ENCODE data around the gene FBXW7.

Gene FBXW7

DNA sequence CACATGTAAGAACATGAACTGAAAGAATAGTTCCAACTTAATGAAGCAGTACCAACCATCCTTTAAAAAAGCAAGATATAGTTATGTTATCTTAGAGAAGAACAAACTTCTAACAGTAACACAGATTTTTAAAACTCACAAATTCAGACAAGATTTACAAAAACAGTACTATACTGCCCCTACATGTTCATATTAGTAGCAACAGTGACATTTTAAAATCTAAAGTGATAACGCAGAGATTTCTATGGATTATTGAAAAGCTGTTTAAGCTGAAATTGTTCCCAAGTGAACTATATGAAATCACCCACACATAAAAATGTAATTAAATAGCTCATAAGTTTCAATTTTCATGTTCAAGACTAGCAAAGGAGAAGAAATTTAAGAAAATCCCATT lies 166.0 kb downstream of the FBXW7 start:
- DNase-seq (ENCODE audit: low spot score): no peak

DNA sequence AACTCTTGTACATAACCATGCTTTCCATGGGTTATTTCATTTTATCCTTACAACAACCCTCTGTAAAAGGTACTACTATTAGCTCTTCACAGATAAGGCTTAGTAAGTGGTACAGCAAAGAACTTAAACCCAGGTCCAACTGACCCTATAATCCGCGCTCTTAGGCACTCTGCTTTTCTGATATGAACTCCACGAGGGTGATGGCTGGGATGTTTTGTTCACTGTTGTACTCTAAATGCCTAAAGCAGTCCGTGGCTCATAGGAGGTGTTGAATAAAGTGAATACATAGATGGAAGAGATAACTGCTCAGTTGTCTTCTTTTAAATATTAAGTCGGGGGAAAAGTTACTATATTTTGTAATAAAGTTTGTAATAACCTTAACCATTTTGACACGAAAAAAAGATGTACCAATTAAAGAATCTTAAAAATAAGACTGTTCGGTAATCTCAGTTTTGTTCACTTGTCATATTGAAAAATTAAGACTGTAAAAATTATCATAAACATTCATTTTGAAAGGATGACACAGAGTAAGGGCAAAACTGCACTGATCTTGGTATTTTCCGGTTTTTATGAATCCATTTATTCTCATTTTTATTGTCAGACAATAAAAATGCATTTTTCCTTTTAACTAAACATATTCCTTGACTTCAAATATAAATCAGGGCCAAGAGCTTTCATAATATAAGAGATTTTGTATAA lies 166.5 kb downstream of the FBXW7 start:
- DNase-seq (ENCODE audit: low spot score): no peak

DNA sequence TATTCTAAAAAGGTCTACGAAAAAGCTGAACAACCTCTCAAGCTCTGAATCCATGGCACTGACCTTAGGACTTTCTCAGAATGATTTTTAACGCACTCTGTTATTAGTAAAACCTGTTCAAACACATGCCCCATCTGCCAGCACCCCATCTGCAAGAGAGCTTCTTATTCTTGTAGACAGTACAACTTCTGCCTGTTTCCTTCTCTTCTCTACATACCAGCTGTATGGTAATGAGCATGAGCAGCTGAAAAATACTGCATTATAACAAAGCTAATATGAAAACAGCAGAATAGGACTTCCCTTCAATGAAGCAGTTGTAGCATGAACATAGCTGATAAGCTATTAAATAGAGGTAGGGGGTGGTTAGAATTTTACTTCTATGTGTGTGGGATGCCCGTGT lies 167.9 kb downstream of the FBXW7 start:
- no peak for DNase-seq (ENCODE audit: low spot score)

DNA sequence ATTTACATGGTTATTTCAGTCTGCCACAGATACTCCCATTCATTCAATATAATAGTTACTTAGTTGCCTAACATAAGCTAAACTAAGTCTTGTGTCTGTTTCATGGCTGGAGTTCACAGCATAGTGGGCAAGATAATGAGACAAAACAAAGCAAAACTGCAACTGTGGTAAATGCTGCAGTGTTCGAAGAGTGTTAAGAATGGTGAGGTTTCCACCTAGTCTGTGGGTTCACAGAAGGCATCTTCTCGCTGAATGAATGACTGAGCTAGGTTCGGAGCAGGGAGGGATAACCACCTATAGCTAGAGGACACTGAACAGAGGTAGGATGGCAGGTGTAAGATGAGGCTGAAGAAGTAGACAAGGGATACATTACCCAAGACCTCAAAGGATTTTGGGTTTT lies 171.0 kb downstream of the FBXW7 start:
- DNase-seq (ENCODE audit: low spot score): no peak

DNA sequence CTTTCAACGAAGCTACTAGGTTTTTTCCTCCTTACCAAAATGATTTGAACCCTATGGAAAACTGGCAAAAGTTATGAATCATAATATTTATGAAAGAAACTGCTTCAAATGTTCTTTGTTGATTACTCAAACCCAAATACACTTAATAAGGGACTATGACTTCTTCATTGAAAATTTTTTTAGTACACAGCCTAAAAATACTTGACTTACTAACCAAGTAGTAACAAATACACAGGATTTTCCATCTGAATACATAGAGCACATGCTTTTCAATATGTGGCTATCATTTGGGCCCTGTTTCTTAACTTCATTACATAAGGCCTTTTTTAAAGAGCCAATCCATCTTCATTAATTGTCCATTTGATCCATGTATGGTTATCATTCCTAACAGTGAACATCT lies 171.5 kb downstream of the FBXW7 start:
- no peak for DNase-seq (ENCODE audit: low spot score)

DNA sequence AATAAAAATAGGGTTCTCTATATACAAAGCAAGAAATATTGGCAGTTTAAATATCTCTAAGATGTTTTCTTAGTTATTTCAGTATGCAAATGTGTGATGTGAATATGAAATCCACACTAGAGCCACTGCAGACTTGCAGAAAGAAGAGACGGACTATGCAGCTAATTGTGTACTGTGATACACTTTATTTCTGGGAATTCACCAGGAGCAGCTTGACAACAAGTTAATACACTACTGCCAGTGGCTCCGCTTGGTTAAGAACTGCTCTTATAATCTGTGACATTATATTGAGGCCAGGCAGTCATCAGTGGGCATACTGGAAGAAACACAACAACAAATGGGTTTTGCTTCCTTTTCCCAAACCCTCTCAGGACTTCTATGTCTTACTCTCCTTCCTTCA lies 172.0 kb downstream of the FBXW7 start:
- DNase-seq (ENCODE audit: low spot score): no peak

DNA sequence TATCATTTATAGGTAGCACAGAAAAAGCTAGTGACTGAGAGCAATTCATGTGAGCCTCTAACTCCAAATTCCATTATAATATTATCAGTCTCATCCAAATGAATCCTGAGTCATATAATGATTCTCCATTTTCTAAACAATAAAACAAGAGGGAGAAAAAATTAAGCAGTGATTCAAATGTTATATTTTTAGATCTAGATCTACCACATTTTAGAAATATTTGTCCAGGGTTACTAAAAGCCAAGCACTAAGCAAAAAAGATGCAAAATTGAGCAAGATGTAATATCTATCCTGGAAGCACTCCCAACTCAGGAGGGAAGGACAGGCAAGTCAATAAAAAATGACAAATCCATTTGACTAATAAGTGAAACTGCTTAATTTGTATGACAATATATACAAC lies 172.8 kb downstream of the FBXW7 start:
- DNase-seq (ENCODE audit: low spot score): no peak

DNA sequence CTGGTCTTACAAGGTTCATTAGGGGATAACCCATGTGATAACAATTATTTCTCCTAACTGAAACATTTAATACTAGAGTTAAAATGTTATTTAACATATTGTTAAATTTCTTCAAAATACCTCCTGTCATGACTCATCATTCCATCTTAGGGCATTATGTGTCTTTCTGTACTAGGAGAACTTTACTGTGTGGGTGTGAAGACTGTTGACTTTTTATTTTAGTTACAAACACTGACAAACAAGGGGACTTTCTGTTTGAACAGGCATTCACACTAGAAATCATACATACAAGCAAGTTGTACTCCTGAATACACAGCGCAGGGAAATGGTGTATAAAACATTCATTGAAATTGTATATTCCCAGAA lies 175.9 kb downstream of the FBXW7 start:
- peak; percentile 13 for DNase-seq (ENCODE audit: low spot score)

DNA sequence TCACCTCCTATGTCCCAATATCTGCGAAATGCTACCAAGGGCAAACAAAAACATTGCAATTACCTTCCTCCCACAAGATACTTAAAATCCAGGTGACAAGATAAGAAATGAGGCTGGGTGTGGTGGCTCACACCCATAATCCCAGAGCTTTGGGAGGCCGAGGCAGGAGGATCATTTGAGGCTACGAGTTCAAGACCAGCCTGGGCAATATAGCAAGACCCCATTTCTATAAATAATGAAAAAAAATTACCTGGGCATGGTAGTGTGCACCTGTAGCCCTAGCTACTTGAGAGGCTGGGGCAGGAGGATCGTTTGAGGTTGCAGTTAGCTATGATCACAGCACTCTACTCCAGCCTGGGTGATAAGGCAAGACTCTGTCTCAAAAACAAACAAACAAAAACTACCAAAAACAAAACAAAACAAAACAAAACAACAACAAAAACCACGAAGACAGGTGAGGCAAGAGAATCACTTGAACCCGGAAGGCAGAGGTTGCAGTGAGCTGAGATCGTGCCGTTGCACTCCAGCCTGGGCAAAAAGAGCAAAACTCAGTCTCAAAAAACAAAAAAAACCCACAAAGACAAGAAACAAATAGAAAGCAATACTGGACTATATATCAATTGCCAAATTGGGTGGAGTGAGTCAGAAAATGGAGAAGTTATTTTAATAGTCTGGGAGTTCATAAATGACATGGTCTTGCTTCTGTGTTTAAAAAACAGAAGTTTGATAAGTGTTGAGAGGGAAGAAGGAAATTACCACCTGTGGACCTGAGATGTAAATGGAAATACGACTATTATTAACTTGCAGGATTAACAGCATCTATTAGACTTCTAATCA lies 176.5 kb downstream of the FBXW7 start:
- DNase-seq (ENCODE audit: low spot score): no peak

DNA sequence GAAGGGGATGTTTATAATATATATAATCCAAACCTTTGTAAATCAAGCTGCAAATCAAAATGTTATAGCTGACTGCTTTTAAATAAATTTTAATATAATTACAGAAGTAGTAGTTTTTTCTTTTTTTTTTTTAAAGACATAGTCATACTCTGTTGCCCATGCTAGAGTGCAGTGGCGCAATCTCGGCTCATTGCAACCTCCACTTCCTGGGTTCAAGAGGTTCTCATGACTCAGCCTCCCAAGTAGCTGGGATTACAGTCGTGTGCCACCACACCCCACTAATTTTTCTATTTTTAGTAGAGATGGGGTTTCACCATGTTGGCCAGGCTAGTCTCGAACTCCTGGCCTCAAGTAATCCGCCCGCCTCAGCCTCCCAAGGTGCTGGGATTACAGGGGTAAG lies 178.7 kb downstream of the FBXW7 start:
- DNase-seq (ENCODE audit: low spot score): no peak

DNA sequence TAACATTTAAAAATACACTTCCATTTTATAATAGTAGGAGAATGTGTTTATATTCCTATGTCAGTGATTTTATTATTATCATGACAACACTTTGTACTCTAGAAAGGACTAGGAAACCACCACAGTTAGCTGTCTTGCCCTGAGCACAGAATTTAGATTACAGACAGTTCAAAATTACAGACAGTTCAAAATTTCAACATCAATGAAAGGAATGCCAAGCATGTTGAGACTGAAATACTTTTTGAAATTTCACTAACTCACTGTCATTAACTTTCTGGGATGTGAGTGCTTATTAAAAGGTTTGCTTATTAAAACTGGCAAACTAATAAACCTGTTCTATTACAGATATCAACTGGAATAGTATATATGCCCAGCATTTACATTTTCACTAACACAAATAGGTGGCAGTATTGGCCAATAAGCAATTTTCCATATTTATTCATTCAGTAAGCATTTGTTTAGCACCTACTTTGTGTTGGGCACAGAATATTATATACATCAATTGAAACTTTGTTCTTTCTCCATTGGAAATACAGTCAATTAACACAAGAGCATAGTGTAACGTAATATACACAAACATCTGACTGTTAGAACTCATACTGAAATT lies 179.4 kb downstream of the FBXW7 start:
- DNase-seq (ENCODE audit: low spot score): no peak

DNA sequence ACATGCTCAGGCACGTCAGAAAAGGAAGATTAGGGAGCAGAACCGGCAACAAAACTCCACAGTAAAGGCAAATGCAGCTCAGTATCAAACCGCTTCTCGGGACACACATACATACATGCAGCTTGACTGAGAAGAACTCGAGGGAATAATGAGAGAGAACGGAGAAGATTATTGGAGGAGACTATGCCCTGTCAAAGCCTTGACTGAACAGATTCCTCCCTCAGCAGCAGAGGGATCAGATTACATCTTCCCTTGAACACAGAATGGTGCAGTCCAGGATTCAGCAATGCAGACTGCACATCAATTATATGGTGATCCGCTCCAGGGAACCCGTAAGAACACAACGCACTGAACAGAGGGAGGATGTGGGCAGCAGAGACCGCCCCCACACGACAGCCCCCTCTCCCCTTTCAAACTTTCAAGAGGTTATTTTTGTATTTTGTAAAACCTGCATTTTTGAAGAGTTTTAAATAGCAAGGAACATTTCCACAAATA lies 183.2 kb downstream of the FBXW7 start:
- no peak for DNase-seq (ENCODE audit: low spot score)

DNA sequence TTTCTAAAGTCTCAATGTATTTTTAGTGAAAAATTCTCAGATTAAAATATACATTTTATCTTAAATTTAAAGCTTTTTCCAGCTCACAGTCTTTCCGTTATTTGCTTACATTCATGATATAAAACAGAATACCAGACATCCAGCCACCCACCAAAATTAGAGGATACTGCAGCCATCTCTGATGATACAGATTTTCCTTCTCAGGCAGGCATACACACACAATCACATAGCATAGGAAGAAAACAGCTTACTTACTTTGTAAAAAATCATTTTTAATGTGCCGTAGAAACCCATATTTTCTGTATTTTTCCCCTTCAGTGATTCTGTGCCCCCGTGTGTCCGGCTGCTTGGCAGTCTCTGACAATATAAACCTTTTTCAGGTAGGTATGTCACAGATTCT lies 183.7 kb downstream of the FBXW7 start:
- no peak for DNase-seq (ENCODE audit: low spot score)

DNA sequence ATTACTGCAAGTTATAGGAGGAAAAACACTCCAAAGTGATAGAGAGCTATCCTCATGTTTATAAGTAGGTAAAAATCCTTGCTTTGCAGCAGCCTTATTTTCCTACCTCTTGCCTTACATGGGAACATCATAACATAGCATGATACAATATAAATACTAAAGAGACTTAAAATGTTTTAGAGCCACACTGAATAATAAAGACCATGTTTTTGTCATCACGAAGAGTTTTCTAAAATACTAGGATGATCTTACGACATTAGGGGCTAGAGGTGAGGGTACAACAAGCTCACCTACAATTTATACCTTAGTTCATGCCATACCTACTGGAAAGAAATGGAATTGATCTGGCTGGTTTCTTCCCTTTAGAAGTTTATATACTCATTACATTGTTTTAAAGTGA lies 184.8 kb downstream of the FBXW7 start:
- no peak for DNase-seq (ENCODE audit: low spot score)

DNA sequence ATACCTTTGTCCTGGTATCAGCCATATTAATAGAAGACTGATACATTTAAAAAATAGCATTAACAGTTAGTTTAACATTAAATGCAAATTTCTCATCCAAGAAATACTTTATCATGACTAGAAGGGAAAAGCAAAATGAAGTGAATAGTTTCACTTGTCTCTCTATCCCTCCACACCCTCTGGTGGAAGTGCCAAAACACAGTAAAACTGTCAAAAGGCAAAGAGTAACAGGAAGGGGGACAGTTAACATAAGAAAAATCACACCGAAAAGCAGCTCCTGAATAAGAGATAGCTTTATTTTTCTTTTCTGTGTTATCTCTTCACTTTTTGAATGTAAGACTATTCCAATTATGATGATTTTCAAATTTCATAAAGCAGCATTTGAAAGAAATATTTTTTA lies 187.2 kb downstream of the FBXW7 start:
- no peak for DNase-seq (ENCODE audit: low spot score)

DNA sequence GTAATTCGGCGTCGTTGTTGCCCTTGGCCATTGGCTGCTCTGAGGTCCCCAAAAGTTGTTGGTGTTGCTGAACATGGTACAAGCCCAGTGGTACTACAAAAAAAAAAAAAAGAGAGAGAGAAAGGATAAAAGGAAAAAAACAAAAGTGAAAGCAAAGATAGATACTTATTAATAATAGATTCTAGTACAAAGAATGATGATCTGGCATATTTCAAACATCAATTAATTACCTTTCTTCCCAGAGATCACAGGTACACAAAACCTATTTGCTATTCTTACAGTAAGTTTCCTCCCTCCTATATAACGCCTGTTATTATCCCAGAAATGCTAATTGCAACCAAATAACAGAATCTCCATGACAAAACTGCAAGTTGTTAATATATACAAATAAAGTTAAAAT lies 188.9 kb downstream of the FBXW7 start:
- DNase-seq (ENCODE audit: low spot score): no peak

DNA sequence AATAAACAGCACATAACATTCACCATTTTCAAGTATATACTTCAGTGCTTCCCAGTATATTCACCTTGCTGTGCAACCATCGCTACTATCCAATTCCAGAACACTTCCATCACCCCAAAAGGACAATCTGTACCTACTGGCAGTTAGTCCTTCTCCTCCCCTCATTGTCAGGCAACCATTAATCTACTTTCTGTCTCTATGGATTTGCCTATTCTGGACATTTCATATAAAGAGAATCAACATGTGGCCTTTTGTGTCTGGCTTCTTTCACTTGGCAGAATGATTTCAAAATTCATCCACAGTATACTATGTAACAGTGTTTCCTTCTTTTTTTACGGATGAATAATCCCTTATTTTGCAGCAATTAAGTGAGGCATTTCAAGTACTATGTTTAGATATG lies 189.4 kb downstream of the FBXW7 start:
- no peak for DNase-seq (ENCODE audit: low spot score)

DNA sequence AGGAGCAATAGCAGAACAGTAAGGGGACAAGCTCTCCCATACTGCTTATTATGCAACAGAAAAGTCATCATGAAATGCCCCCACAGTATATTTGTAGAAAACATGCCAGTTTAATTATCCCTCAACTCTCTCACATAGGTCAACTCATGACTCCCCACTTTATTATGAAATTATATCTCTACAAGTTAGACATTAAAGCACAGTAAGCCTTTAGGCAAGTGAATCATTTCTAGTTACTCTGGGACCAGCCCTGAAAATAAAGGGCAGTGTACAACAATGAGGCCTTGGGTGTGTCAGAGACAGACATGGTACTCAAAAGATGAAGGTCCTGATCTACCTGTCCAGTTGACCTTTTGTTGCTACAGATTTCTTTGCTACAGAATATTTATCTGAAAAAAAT lies 191.9 kb downstream of the FBXW7 start:
- no peak for DNase-seq (ENCODE audit: low spot score)

DNA sequence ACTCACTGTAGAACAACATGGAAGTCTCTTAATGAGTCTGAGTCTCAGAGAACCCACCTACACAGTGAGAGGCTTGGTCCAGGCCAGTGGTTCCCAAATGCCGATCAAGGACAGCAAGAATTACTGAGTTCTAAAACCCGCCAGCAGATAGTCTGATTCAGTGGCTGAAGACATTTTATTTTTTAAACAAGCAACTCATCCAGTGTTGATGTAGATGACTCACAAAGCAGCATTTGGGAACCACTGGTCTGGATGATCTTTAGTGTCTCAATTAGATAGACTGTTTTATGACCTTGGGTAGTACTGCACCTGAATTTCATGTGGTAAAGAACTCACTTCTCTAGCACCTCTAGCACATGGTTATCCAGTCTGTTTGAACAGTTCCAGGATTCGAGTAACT lies 193.6 kb downstream of the FBXW7 start:
- no peak for DNase-seq (ENCODE audit: low spot score)

DNA sequence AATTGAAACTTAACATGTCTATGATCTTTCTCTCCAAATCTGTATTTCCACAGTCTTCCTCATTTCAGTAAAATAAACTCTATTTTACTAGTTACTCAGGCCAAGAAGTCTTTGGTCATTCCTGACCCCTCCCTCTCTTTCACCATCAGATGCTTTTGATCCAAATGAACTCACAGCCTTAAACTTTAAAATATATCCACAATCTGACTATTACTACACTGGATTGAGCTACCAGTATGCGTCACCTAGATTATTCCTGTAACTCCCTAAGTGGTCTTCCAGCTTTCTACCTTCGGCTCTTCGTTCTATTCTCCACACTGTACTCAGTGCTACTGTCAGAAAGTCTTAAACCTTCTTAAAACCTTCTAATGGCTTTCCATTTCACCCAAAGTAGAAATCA lies 195.1 kb downstream of the FBXW7 start:
- no peak for DNase-seq (ENCODE audit: low spot score)

DNA sequence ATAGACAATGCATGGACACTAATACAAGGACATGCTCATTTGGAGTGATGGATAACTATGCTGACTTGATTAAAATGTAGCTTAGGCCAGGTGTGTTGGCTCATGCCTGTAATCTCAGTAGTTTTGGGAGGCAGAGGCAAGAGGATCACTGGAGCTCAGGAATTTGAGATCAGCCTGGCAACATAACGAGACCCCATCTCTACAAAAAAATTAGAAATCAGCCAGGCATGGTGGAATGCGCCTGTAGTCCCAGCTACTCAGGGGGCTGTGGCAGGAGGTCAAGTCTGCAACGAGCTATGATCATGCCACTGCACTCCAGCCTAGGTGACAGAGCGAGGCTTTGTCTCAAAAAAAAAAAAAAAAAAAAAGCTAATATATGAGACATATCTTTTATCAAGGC lies 196.3 kb downstream of the FBXW7 start:
- DNase-seq (ENCODE audit: low spot score): no peak

DNA sequence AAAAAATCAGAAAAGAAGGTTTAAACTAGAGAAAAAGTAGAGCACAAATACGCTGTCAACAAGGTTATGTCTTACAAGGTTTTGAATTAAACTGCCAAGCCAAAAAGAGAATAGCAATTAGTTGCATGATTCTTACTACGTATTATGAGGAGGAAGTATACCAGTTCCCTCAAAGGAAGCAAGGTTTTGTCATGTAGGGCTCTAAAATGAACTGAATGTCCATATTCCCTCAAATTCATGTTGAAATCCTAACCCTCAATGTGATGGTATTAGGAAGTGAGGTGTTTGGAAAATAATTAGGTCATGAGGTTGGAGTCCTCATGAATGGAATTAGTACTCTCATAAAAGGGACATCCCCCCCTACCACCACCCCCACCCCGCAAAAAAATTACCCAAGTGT lies 201.0 kb downstream of the FBXW7 start:
- no peak for DNase-seq (ENCODE audit: low spot score)

DNA sequence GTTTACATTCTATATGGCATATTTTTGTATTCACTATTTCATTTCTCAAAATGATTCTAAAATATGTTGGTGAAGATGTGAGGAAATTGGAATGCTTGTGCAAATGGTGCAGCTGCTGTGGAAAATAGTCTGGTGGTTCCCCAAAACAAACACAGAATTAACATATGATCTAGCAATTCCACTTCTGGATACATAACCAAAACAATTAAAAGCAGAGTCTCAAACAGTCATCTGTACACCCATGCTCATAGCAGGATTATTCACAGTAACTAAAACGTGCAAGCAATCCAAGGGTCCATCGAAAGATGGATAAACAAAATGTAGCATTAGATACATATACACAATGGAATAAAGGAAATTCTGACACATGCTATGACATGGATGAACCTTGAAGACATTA lies 204.8 kb downstream of the FBXW7 start:
- DNase-seq (ENCODE audit: low spot score): no peak

Data from activated CD4-positive, alpha-beta T cell treated with anti-CD3 and anti-CD28 coated beads, Interleukin-2, Interleukin-4, amounts not matched to agents 100 ng/mL and 50 ng/mL, durations not matched to agents 16 hours and 8 hours (primary cell).